HCT116 (cell line): ENCODE results near the gene MAPRE3. TPM values are rescaled to one million over a fixed set of nuclear protein-coding genes. Genes with fewer than 3 reads are reported as not detected.

ENCODE experiments used
- ATAC-seq: fragments of 200-7000 bp; cut with Tn5 transposase; 2 replicates; pipeline ENCODE4 v1.9.1; 2020; ENCODE audit warnings: mild to moderate bottlenecking, moderate library complexity
- BruUV-seq: library from RNA; stranded (reverse); fragments of 400-500 nt; replicated peaks from 2 replicates; lab custom pipeline; 2021; lab: Mats Ljungman, UMichigan
- CTCF ChIA-PET: fragments of 300-600 bp; sonication (Branson Sonifier 250); formaldehyde crosslinking; loops from one replicate; lab custom pipeline; 2021; ENCODE audit warnings: antibody characterized with exemption; lab: Charles Lee
- POLR2A ChIA-PET: fragments of 300-600, 350-600 bp; sonication (Branson Sonifier 250); formaldehyde crosslinking; loops from one replicate; lab custom pipeline; 2021; ENCODE audit warnings: antibody characterized with exemption; lab: Charles Lee
- RAD21 ChIA-PET, 2 experiments: fragments of 300-600 bp; sonication (Branson Sonifier 250); formaldehyde crosslinking; loops; one replicate each; lab custom pipeline; 2023; ENCODE audit warnings: low total read pairs in 2 of 2; ENCODE audit not compliant: uncharacterized antibody in 2 of 2, unreplicated experiment in 2 of 2, low non-redundant PET in 1 of 2; lab: Charles Lee
- DNase-seq: peaks from one replicate; pipeline ENCODE4 v3.0.0-alpha.2; 2010; ENCODE audit warnings: low read depth, low spot score
- H2AFZ ChIP-seq: fragments of 200-600 bp; shearing (Covaris generic), sonication (generic); 2 replicates; pipeline ENCODE4 v1.6.1; 2017; ENCODE audit warnings: low read depth, mixed run types, mixed read lengths, antibody characterized with exemption, low read length; ENCODE audit not compliant: poor library complexity, severe bottlenecking
- H3K27ac ChIP-seq: 2 replicates; pipeline ENCODE4 v1.5.1; 2012; ENCODE audit warnings: low read depth, low read length
- H3K27me3 ChIP-seq: fragments of 200-600 bp; sonication (generic); 2 replicates; pipeline ENCODE4 v1.6.1; 2016; ENCODE audit warnings: mixed run types, low read length, mixed read lengths; ENCODE audit not compliant: insufficient read depth
- H3K36me3 ChIP-seq, 2 experiments: fragments of 200-500 bp in 1 of 2; fragments of 200-600 bp in 1 of 2; sonication (Bioruptor generic) in 1 of 2; sonication (generic) in 1 of 2; 2 replicates each; pipeline versions ENCODE4 v1.5.1 to v1.6.1; 2014 to 2016; ENCODE audit warnings: low read length in 2 of 2, inconsistent platforms in 1 of 2, mixed read lengths in 1 of 2, mixed run types in 1 of 2; ENCODE audit not compliant: insufficient read depth in 2 of 2, control insufficient read depth in 1 of 2
- H3K4me1 ChIP-seq, 2 experiments: fragments of 200-600 bp in 1 of 2; sonication (generic) in 1 of 2; 2 replicates each; pipeline versions ENCODE4 v1.5.1 to v1.6.1; 2012 to 2017; ENCODE audit warnings: low read length in 2 of 2, inconsistent platforms in 1 of 2, mild to moderate bottlenecking in 1 of 2, mixed read lengths in 1 of 2, mixed run types in 1 of 2, moderate library complexity in 1 of 2; ENCODE audit not compliant: insufficient read depth in 2 of 2, control insufficient read depth in 1 of 2
- H3K4me2 ChIP-seq: fragments of 200-600 bp; sonication (generic); 2 replicates; pipeline ENCODE4 v1.6.1; 2017; ENCODE audit warnings: mixed run types, low read length, mixed read lengths
- H3K4me3 ChIP-seq, 2 experiments: fragments of 200-600 bp in 1 of 2; sonication (generic) in 1 of 2; replicated peaks in 1 of 2; 2 replicates each; pipeline ENCODE4 v1.5.1; 2011 to 2016; ENCODE audit warnings: low read length in 2 of 2, control low read depth in 1 of 2, low read depth in 1 of 2, mild to moderate bottlenecking in 1 of 2, mixed read lengths in 1 of 2, mixed run types in 1 of 2
- H3K79me2 ChIP-seq: fragments of 200-600 bp; sonication (generic); 2 replicates; pipeline ENCODE4 v1.6.1; 2017; ENCODE audit warnings: mild to moderate bottlenecking, mixed run types, low read length, moderate library complexity, mixed read lengths; ENCODE audit not compliant: insufficient read depth
- H3K9ac ChIP-seq: fragments of 200-600 bp; sonication (generic); 2 replicates; pipeline ENCODE4 v1.6.1; 2016; ENCODE audit warnings: low read length, mixed read lengths
- H3K9me2 ChIP-seq: fragments of 200-600 bp; sonication (generic), shearing (Covaris generic); 2 replicates; pipeline ENCODE4 v1.6.1; 2017; ENCODE audit warnings: mixed run types, mild to moderate bottlenecking, moderate library complexity; ENCODE audit not compliant: insufficient read depth
- H3K9me3 ChIP-seq, 2 experiments: fragments of 200-500 bp in 1 of 2; fragments of 200-600 bp in 1 of 2; sonication (Bioruptor generic) in 1 of 2; sonication (generic) in 1 of 2; 2 replicates each; pipeline ENCODE4 v1.6.1; 2014 to 2017; ENCODE audit warnings: low read length in 2 of 2, mixed read lengths in 2 of 2, inconsistent platforms in 1 of 2, low read depth in 1 of 2, mild to moderate bottlenecking in 1 of 2, mixed run types in 1 of 2, moderate library complexity in 1 of 2; ENCODE audit not compliant: control insufficient read depth in 1 of 2, insufficient read depth in 1 of 2
- H4K20me1 ChIP-seq: fragments of 200-600 bp; sonication (generic), shearing (Covaris generic); 2 replicates; pipeline ENCODE4 v1.6.1; 2017; ENCODE audit warnings: mixed run types, mild to moderate bottlenecking, moderate library complexity; ENCODE audit not compliant: insufficient read depth
- ATF3 ChIP-seq: IDR thresholded peaks from 2 replicates; pipeline ENCODE4 v1.6.1; 2012
- CTCF ChIP-seq, 3 experiments: fragments of 200-600 bp in 1 of 3; sonication (generic) in 1 of 3; IDR thresholded peaks in 2 of 3; conservative IDR thresholded peaks in 1 of 3; 2 replicates each; pipeline ENCODE4 v1.5.1; 2012 to 2017; ENCODE audit warnings: low read depth in 2 of 3, low read length in 2 of 3, antibody characterized with exemption in 1 of 3, borderline replicate concordance in 1 of 3, control low read depth in 1 of 3, mild to moderate bottlenecking in 1 of 3, mixed read lengths in 1 of 3, mixed run types in 1 of 3, moderate library complexity in 1 of 3; ENCODE audit not compliant: insufficient read depth in 1 of 3
- EGR1 ChIP-seq: IDR thresholded peaks from 2 replicates; pipeline ENCODE4 v1.6.1; 2012; ENCODE audit warnings: low read depth
- ELF1 ChIP-seq: IDR thresholded peaks from 2 replicates; pipeline ENCODE4 v1.6.1; 2012; ENCODE audit warnings: low read depth, borderline replicate concordance
- EZH2 ChIP-seq: fragments of 200-600 bp; sonication (generic); IDR thresholded peaks from 2 replicates; pipeline ENCODE4 v1.6.1; 2017; ENCODE audit warnings: antibody characterized with exemption, mixed run types
- FOSL1 ChIP-seq: IDR thresholded peaks from 2 replicates; pipeline ENCODE4 v1.6.1; 2012; ENCODE audit warnings: low read depth
- JUND ChIP-seq: IDR thresholded peaks from 2 replicates; pipeline ENCODE4 v1.6.1; 2012
- MAX ChIP-seq: IDR thresholded peaks from 2 replicates; pipeline ENCODE4 v1.6.1; 2012
- POLR2A ChIP-seq: IDR thresholded peaks from 2 replicates; pipeline ENCODE4 v1.7.0; 2011; ENCODE audit warnings: borderline replicate concordance; ENCODE audit not compliant: insufficient read depth, insufficient read length; ENCODE audit errors: extremely low read depth
- POLR2AphosphoS5 ChIP-seq: IDR thresholded peaks from 2 replicates; pipeline ENCODE4 v1.6.1; 2011; ENCODE audit warnings: mild to moderate bottlenecking, low read depth, low read length, moderate library complexity
- RAD21 ChIP-seq: IDR thresholded peaks from 2 replicates; pipeline ENCODE4 v1.6.1; 2012; ENCODE audit warnings: low read depth, mild to moderate bottlenecking
- SIN3A ChIP-seq: IDR thresholded peaks from 2 replicates; pipeline ENCODE4 v1.6.1; 2012; ENCODE audit warnings: low read depth
- SP1 ChIP-seq: IDR thresholded peaks from 2 replicates; pipeline ENCODE4 v1.6.1; 2012; ENCODE audit warnings: low read depth
- TCF7L2 ChIP-seq: IDR thresholded peaks from 2 replicates; pipeline ENCODE4 v1.7.0; 2011; ENCODE audit warnings: borderline replicate concordance, inconsistent platforms; ENCODE audit not compliant: insufficient read depth, insufficient read length; ENCODE audit errors: extremely low read depth
- ZBTB33 ChIP-seq: IDR thresholded peaks from 2 replicates; pipeline ENCODE4 v1.6.1; 2011; ENCODE audit warnings: mild to moderate bottlenecking, low read length, moderate library complexity; ENCODE audit not compliant: insufficient replicate concordance; ENCODE audit errors: extremely low read depth
- ZFX ChIP-seq: fragments of 450-650 bp; IDR thresholded peaks from 2 replicates; pipeline ENCODE4 v1.6.1; 2017
- ZNF274 ChIP-seq: fragments of 200-500 bp; sonication (Bioruptor generic); IDR thresholded peaks from 2 replicates; pipeline ENCODE4 v1.6.1; 2014; ENCODE audit warnings: mild to moderate bottlenecking, low read depth, low read length, inconsistent platforms
- intact Hi-C: fragments of 100-400 bp; cut with micrococcal nuclease; formaldehyde crosslinking; loops from 2 replicates; pipeline ENCODE4 v1.10.0; 2022
- total RNA-seq: library from RNA; stranded (reverse); gene quantifications from one replicate; pipeline ENCODE4 v1.2.1, GENCODE V29; 2021; ENCODE audit not compliant: unreplicated experiment

The MAPRE3 gene
- total RNA-seq, 1 experiment from 2014 or later = 12.1 TPM

GRCh38 chr2:27039871-27040270 is 69.4 kb downstream of the MAPRE3 start:
- H3K79me2 ChIP-seq = peaks cover 10% of the 10 kb centered on the region; the same call in 1 of the 2 replicates
- no peaks in the 10 kb centered on the region for H3K4me1 ChIP-seq
- ChIA-PET RAD21 (no interaction called here), POLR2A (no interaction called here), CTCF (interaction anchor here (1.2 kb wide), 1 partner anchor 78 kb away, joined by 3 read pairs; no protein-coding TSS in a partner anchor)
- ATAC-seq (no peak), DNase-seq (no peak)
- no TSS peak for BruUV-seq
- H2AFZ ChIP-seq = no peak overlapping the region
- intact Hi-C loops = no loop called here
- no peak overlapping the region for H3K4me3 ChIP-seq
- no peaks in the 10 kb centered on the region for H3K9me2 ChIP-seq
- peaks cover 39 to 51% of the 10 kb centered on the region in 2 experiments; a peak in 3 of 4 replicates for H3K36me3 ChIP-seq
- no peak overlapping the region for H3K27ac ChIP-seq
- no peaks in the 10 kb centered on the region for H3K9me3 ChIP-seq
- no peaks in the 10 kb centered on the region for H3K27me3 ChIP-seq
- no peak overlapping the region for H3K4me2 ChIP-seq
- H3K9ac ChIP-seq = no peak overlapping the region
- TF ChIP-seq MAX (no peak), POLR2AphosphoS5 (no peak)
- peaks cover 5% of the 10 kb centered on the region; the same call in 1 of the 2 replicates for H4K20me1 ChIP-seq

GRCh38 chr2:27040282-27040681 is 69.8 kb downstream of the MAPRE3 start:
- Histone ChIP-seq H3K4me2 (no peak overlapping the region), H3K36me3 (peaks cover 35 to 47% of the 10 kb centered on the region in 2 experiments; a peak in 3 of 4 replicates), H3K79me2 (peaks cover 6% of the 10 kb centered on the region; the same call in 1 of the 2 replicates), H3K27me3 (no peaks in the 10 kb centered on the region), H3K9me3 (no peaks in the 10 kb centered on the region), H2AFZ (no peak overlapping the region), H3K4me3 (no peak overlapping the region), H3K9ac (no peak overlapping the region), H4K20me1 (peaks cover 5% of the 10 kb centered on the region; the same call in 1 of the 2 replicates), H3K9me2 (no peaks in the 10 kb centered on the region), H3K27ac (no peak overlapping the region), H3K4me1 (no peaks in the 10 kb centered on the region)
- CTCF ChIA-PET = no interaction called here
- ATAC-seq (no peak), DNase-seq (no peak)
- intact Hi-C loops = no loop called here
- POLR2A ChIA-PET = no interaction called here
- BruUV-seq = no TSS peak
- RAD21 ChIA-PET = no interaction called here
- TF ChIP-seq ZBTB33 (no peak), MAX (no peak), EZH2 (no peak), RAD21 (no peak), POLR2AphosphoS5 (no peak), SIN3A (no peak), CTCF (IDR thresholded peaks at IDR 0.05 in 2 of 3, conservative IDR thresholded peaks at IDR 0.05 in 1 of 3; ENCODE audit: borderline replicate concordance in 1 of 3, insufficient read depth in 1 of 3, low read depth in 2 of 3, low read length in 2 of 3) (no peak), JUND (no peak), SP1 (no peak), ATF3 (no peak), ZNF274 (no peak), ZFX (no peak), TCF7L2 (no peak), EGR1 (no peak), ELF1 (no peak), FOSL1 (no peak), POLR2A (no peak)
